A549 (cell line): Measurements from ENCODE around the gene CHST6. TPM values are rescaled to one million over a fixed set of nuclear protein-coding genes. Genes with fewer than 3 reads are reported as not detected.

Source experiments
- ATAC-seq, 2 experiments: fragments of 200-7000 bp in 1 of 2; fragments of >200 bp in 1 of 2; cut with Nextera tagmentation in 1 of 2; cut with Tn5 transposase in 1 of 2; 3 replicates each; pipeline versions ENCODE4 v1.8.0 to v1.9.1; 2018 to 2020; ENCODE audit warnings: mild to moderate bottlenecking in 1 of 2, moderate library complexity in 1 of 2
- CTCF ChIA-PET: fragments of 300-600 bp; sonication (Branson Sonifier 250); formaldehyde crosslinking; extraction: SDS; loops from one replicate; lab custom pipeline; 2021; ENCODE audit warnings: antibody characterized with exemption, inconsistent platforms; lab: Yijun Ruan, JAX
- POLR2A ChIA-PET: fragments of 350-600 bp; formaldehyde crosslinking; extraction: SDS; loops from one replicate; lab custom pipeline; 2021; ENCODE audit warnings: antibody characterized with exemption, inconsistent platforms; lab: Yijun Ruan, JAX
- DNase-seq, 2 experiments: peaks; one replicate each; pipeline versions ENCODE4 v3.0.0 to v3.0.0-alpha.2; 2011 to 2016; ENCODE audit warnings: low read depth in 1 of 2, low spot score in 1 of 2
- FAIRE-seq: peaks from 2 replicates; lab custom pipeline; 2011; peaks lifted over from hg19 to GRCh38; lab: Jason Lieb, UNC
- H3K27ac ChIP-seq, 2 experiments: fragments of >200 bp; sonication (Bioruptor Twin); formaldehyde crosslinking; 3 replicates each; pipeline ENCODE4 v1.5.1; 2016 to 2017
- H3K4me1 ChIP-seq: fragments of >200 bp; sonication (Bioruptor Twin); formaldehyde crosslinking; 3 replicates; pipeline ENCODE4 v1.6.1; 2016
- H3K4me2 ChIP-seq: fragments of >200 bp; sonication (Bioruptor Twin); formaldehyde crosslinking; 3 replicates; pipeline ENCODE4 v1.6.1; 2016
- H3K4me3 ChIP-seq: fragments of >200 bp; sonication (Bioruptor Twin); formaldehyde crosslinking; 3 replicates; pipeline ENCODE4 v1.5.1; 2016
- H3K9me3 ChIP-seq: fragments of >200 bp; sonication (Bioruptor Twin); formaldehyde crosslinking; 3 replicates; pipeline ENCODE4 v1.6.1; 2016
- BHLHE40 ChIP-seq: IDR thresholded peaks from 2 replicates; pipeline ENCODE4 v1.6.1; 2012; ENCODE audit warnings: low read depth, low read length, inconsistent platforms
- EHMT2 ChIP-seq: fragments of 200-600 bp; sonication (generic); IDR thresholded peaks from 2 replicates; pipeline ENCODE4 v1.6.1; 2016; ENCODE audit warnings: antibody characterized with exemption, low read depth, mild to moderate bottlenecking, moderate library complexity
- EP300 ChIP-seq, 2 experiments: fragments of >200 bp; sonication (Bioruptor Twin); formaldehyde crosslinking; IDR thresholded peaks; 2 replicates in 1 of 2; 3 replicates in 1 of 2; pipeline ENCODE4 v1.6.1; 2016 to 2017
- ESRRA ChIP-seq: fragments of 150-350 bp; IDR thresholded peaks from 2 replicates; pipeline ENCODE4 v1.6.1; 2014; ENCODE audit warnings: mild to moderate bottlenecking, low read length, borderline replicate concordance
- FOSB ChIP-seq: fragments of 250-450 bp; sonication (Bioruptor Pico); IDR thresholded peaks from 2 replicates; pipeline ENCODE4 v1.5.0; 2020; ENCODE audit warnings: mild to moderate bottlenecking, moderate library complexity
- FOXS1 ChIP-seq: fragments of 250-450 bp; sonication (Bioruptor Pico); IDR thresholded peaks from 2 replicates; pipeline ENCODE4 v1.5.0; 2020; ENCODE audit warnings: mild to moderate bottlenecking, moderate library complexity
- GATA3 ChIP-seq: IDR thresholded peaks from 2 replicates; pipeline ENCODE4 v1.6.1; 2012; ENCODE audit warnings: borderline replicate concordance
- HOXA7 ChIP-seq: fragments of 250-450 bp; sonication (Bioruptor Pico); IDR thresholded peaks from 2 replicates; pipeline ENCODE4 v1.5.0; 2020; ENCODE audit warnings: mild to moderate bottlenecking, moderate library complexity
- MAFK ChIP-seq: fragments of 450-650 bp; IDR thresholded peaks from 2 replicates; pipeline ENCODE4 v1.6.1; 2014; ENCODE audit not compliant: partially characterized antibody
- PHF8 ChIP-seq: fragments of 200-600 bp; sonication (generic); IDR thresholded peaks from 2 replicates; pipeline ENCODE4 v1.6.1; 2016; ENCODE audit warnings: low read depth, mild to moderate bottlenecking, antibody characterized with exemption, moderate library complexity, borderline replicate concordance
- POLR2A ChIP-seq: IDR thresholded peaks from 2 replicates; pipeline ENCODE4 v1.6.1; 2012; ENCODE audit warnings: mild to moderate bottlenecking, low read length
- RCOR1 ChIP-seq: fragments of 150-350 bp; IDR thresholded peaks from 2 replicates; pipeline ENCODE4 v1.6.1; 2014; ENCODE audit warnings: antibody characterized with exemption, low read length, low read depth
- SREBF2 ChIP-seq: fragments of 450-650 bp; IDR thresholded peaks from 2 replicates; pipeline ENCODE4 v1.6.1; 2014; ENCODE audit warnings: mild to moderate bottlenecking, moderate library complexity
- ZSCAN20 ChIP-seq: fragments of 250-450 bp; sonication (Bioruptor Pico); IDR thresholded peaks from 2 replicates; pipeline ENCODE4 v1.8.0; 2022; ENCODE audit warnings: mild to moderate bottlenecking, moderate library complexity
- WGBS: methylation state at CpG from one replicate; pipeline ENCODE4 v1.1.6; 2017; ENCODE audit errors: missing lambda C conversion rate; 5-methylcytosine and 5-hydroxymethylcytosine counted together
- polyA plus RNA-seq, 4 experiments: library from polyadenylated mRNA; depleted of rRNA in 3 of 4; stranded (reverse); fragments of >200 nt; fragmentation: RNase III in 1 of 4; extraction: RNeasy Plus Mini Kit Qiagen cat#74134 plus additional on column Dnase treatment in 1 of 4; gene quantifications; 2 replicates in 3 of 4; 3 replicates in 1 of 4; pipeline ENCODE4 v1.2.3, GENCODE V29; 2011 to 2017
- TF ChIP-seq, protein P1 (sequence below): fragments of 250-450 bp; sonication (Bioruptor Pico); IDR thresholded peaks from 2 replicates; pipeline ENCODE4 v1.5.0; 2020; ENCODE audit warnings: low read depth, mild to moderate bottlenecking, moderate library complexity
- TF ChIP-seq, protein P2 (sequence below): fragments of >200 bp; sonication (Bioruptor Twin); formaldehyde crosslinking; IDR thresholded peaks from 2 replicates; pipeline ENCODE4 v1.6.1; 2016
- TF ChIP-seq, protein P3 (sequence below): fragments of 200-600 bp; sonication (generic); IDR thresholded peaks from 2 replicates; pipeline ENCODE4 v1.6.1; 2016; ENCODE audit warnings: antibody characterized with exemption, mild to moderate bottlenecking, moderate library complexity
- TF ChIP-seq, protein P4 (sequence below): IDR thresholded peaks from 2 replicates; pipeline ENCODE4 v1.6.1; 2012; ENCODE audit warnings: low read depth, borderline replicate concordance
- TF ChIP-seq, protein P5 (sequence below): IDR thresholded peaks from 2 replicates; pipeline ENCODE4 v1.6.1; 2012

Gene CHST6
- polyA plus RNA-seq, 2 of the 4 experiments (the other 2 are of a cell fraction) = 0.37 to 0.74 TPM

DNA sequence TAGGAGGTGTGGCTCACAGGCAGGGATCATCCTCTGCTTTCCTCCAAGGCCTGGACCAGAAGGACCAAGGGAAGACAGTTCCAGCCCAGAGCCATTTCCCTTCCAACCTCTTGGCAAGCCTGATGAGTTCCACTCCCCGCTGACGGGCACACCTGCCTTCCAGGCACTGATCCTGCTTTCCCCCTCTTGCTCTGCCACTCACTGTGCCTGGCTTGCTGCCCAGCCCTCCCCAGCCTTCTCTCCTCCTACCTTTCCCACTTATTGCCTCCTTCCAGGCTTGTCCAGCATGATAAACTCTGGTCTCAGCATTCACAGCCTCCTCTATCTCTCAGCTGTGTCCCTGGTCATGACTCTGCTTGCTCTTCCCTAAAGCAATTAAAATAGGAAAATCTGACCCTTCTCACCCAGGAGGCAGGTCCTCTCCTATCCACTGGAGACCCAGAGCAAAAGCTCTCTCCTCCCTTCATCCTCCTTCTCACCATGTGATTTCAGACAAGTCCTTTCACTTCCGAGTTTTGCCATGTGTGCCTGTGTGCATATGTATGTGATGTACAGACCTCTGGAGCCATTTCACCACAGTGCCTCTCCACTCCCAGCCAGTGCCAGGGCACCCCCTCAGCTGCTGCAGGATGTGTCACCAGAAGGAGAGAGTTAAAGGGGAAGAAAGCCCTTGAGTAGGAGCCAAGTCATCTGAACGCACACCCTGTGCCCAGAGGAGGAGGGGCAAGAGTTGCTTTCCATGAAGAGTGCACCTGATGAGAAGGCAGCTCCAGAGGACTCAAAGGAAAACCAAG is 17.4 kb downstream of the CHST6 start:
- FAIRE-seq (no peak), DNase-seq (no peak), ATAC-seq (peak; percentile 13 to 30; a peak in 2 of 6 replicates)
- ChIA-PET POLR2A (interaction anchor here (0.7 kb wide), 1 partner anchor 39 kb away, joined by 4 read pairs; no protein-coding TSS in a partner anchor), CTCF (interaction anchor here (0.8 to 15.3 kb wide), 3 partner anchors 11 to 73 kb away, joined by 3 to 209 read pairs (median 53); partner anchors contain the start of gene TMEM170A)
- H3K27ac ChIP-seq = no peak overlapping the region
- H3K9me3 ChIP-seq = no peaks in the 10 kb centered on the region
- 48% methylated on average over 4 of the region's 4 CpGs for WGBS
- peaks cover under 1% of the 10 kb centered on the region; the same call in 1 of the 3 replicates for H3K4me1 ChIP-seq
- H3K4me3 ChIP-seq = no peak overlapping the region
- TF ChIP-seq POLR2A = no peak
- TF ChIP-seq PHF8 = no peak
- no peak for TF ChIP-seq EHMT2
- no peak for TF ChIP-seq SREBF2
- TF ChIP-seq, protein P1, sequence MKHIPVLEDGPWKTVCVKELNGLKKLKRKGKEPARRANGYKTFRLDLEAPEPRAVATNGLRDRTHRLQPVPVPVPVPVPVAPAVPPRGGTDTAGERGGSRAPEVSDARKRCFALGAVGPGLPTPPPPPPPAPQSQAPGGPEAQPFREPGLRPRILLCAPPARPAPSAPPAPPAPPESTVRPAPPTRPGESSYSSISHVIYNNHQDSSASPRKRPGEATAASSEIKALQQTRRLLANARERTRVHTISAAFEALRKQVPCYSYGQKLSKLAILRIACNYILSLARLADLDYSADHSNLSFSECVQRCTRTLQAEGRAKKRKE = no peak
- TF ChIP-seq, protein P2, sequence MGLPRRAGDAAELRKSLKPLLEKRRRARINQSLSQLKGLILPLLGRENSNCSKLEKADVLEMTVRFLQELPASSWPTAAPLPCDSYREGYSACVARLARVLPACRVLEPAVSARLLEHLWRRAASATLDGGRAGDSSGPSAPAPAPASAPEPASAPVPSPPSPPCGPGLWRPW = no peak
- TF ChIP-seq GATA3 = no peak
- no peak for TF ChIP-seq HOXA7
- no peak for TF ChIP-seq ZSCAN20 (CRISPR knock-in tag)
- TF ChIP-seq ESRRA = no peak
- no peak for TF ChIP-seq MAFK
- TF ChIP-seq, protein P3, sequence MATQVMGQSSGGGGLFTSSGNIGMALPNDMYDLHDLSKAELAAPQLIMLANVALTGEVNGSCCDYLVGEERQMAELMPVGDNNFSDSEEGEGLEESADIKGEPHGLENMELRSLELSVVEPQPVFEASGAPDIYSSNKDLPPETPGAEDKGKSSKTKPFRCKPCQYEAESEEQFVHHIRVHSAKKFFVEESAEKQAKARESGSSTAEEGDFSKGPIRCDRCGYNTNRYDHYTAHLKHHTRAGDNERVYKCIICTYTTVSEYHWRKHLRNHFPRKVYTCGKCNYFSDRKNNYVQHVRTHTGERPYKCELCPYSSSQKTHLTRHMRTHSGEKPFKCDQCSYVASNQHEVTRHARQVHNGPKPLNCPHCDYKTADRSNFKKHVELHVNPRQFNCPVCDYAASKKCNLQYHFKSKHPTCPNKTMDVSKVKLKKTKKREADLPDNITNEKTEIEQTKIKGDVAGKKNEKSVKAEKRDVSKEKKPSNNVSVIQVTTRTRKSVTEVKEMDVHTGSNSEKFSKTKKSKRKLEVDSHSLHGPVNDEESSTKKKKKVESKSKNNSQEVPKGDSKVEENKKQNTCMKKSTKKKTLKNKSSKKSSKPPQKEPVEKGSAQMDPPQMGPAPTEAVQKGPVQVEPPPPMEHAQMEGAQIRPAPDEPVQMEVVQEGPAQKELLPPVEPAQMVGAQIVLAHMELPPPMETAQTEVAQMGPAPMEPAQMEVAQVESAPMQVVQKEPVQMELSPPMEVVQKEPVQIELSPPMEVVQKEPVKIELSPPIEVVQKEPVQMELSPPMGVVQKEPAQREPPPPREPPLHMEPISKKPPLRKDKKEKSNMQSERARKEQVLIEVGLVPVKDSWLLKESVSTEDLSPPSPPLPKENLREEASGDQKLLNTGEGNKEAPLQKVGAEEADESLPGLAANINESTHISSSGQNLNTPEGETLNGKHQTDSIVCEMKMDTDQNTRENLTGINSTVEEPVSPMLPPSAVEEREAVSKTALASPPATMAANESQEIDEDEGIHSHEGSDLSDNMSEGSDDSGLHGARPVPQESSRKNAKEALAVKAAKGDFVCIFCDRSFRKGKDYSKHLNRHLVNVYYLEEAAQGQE = no peak
- no peak for TF ChIP-seq EP300 (IDR thresholded peaks at IDR 0.05)
- H3K4me2 ChIP-seq = no peak overlapping the region

DNA sequence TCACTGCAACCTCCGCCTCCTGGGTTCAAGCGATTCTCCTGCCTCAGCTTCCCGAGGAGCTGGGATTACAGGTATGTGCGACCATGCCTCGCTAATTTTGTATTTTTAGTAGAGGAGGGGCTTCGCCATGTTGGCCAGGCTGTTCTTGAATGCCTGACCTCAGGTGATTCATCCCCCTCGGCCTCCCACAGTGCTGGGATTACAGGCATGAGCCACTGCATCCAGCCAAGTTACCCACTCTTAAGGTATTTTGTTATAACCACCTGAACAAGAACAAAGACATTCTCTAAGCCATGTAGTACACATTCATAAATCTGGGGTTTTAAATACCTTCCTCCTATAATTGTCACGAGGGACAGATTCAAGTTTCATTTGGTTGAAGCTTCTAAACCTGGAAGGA is 18.4 kb downstream of the CHST6 start:
- no peak for ATAC-seq
- WGBS = 42% methylated on average over 8 of the region's 8 CpGs
- no peak overlapping the region for H3K27ac ChIP-seq
- TF ChIP-seq BHLHE40 (no peak), FOXS1 (CRISPR knock-in tag) (no peak), RCOR1 (no peak), FOSB (no peak)
- TF ChIP-seq, protein P4, sequence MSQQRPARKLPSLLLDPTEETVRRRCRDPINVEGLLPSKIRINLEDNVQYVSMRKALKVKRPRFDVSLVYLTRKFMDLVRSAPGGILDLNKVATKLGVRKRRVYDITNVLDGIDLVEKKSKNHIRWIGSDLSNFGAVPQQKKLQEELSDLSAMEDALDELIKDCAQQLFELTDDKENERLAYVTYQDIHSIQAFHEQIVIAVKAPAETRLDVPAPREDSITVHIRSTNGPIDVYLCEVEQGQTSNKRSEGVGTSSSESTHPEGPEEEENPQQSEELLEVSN = no peak
- TF ChIP-seq, protein P5, sequence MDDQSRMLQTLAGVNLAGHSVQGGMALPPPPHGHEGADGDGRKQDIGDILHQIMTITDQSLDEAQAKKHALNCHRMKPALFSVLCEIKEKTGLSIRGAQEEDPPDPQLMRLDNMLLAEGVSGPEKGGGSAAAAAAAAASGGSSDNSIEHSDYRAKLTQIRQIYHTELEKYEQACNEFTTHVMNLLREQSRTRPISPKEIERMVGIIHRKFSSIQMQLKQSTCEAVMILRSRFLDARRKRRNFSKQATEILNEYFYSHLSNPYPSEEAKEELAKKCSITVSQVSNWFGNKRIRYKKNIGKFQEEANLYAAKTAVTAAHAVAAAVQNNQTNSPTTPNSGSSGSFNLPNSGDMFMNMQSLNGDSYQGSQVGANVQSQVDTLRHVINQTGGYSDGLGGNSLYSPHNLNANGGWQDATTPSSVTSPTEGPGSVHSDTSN = no peak
- TF ChIP-seq, all 56 proteins: peak for 0
- POLR2A ChIA-PET = interaction anchor here (0.7 kb wide), 1 partner anchor 40 kb away, joined by 4 read pairs; no protein-coding TSS in a partner anchor
- H3K4me3 ChIP-seq = no peak overlapping the region
- FAIRE-seq (no peak), DNase-seq (no peak)
- CTCF ChIA-PET = interaction anchor here (0.5 to 15.3 kb wide), 4 partner anchors 10 to 287 kb away, joined by 3 to 209 read pairs (median 28); partner anchors contain the start of gene TMEM170A
- no peak overlapping the region for H3K4me2 ChIP-seq
- no peaks in the 10 kb centered on the region for H3K9me3 ChIP-seq
- no peaks in the 10 kb centered on the region for H3K4me1 ChIP-seq
